ENCODE results near the gene EXOC3L4. TPM values are rescaled to one million over a fixed set of nuclear protein-coding genes. Genes with fewer than 3 reads are reported as not detected.

Gene EXOC3L4
- total and polyA plus RNA-seq, 2 of the 8 experiments (the other 6 are each of a cell fraction or from before 2014, with no cell fraction given), result 0.45 to 0.57 TPM

DNA sequence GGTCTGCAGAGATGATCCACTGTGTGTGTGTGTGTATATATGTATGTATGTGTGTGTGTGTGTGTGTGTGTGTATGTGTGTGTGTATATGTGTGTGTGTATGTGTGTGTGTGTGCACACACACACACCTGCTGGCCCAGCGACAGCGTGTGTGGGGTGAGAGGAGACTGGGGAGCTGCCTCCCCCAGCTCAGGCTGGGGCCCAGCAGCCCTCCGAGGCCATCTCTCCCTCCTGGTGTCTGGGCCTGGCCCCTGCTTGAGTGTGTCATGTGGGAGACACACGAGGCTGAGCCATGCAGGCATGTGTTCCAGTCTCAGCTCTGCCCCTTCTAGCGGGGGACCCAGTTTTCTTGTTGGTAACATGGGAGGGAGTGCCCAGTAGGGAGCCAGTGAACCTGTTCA lies 18.8 kb downstream of the EXOC3L4 start:
- no peaks in the 10 kb centered on the region for H3K79me2 ChIP-seq (ENCODE audit: control insufficient read depth in 1 of 2, insufficient read depth in 2 of 2, low read length in 2 of 2)
- no peaks in the 10 kb centered on the region for H3K9me3 ChIP-seq (ENCODE audit: insufficient read depth in 2 of 2, low read depth in 1 of 2, low read length in 1 of 2)
- peak overlapping the region; percentile 20 for H4K91ac ChIP-seq (replicated peaks; ENCODE audit: insufficient read length, low read length)
- no peak overlapping the region for H2BK120ac ChIP-seq (replicated peaks; ENCODE audit: low read depth, low read length)
- no peaks in the 10 kb centered on the region for H4K20me1 ChIP-seq (replicated peaks in 1 of 2; ENCODE audit: control insufficient read depth in 1 of 2, insufficient read depth in 2 of 2, low read length in 2 of 2)
- peaks cover 0 to 4% (median 0%) of the 10 kb centered on the region in 4 experiments; a peak in 3 of 7 replicates for H3K27me3 ChIP-seq (replicated peaks in 1 of 4; ENCODE audit: control insufficient read depth in 3 of 4, extremely low read depth in 1 of 4, insufficient read depth in 3 of 4, low read length in 3 of 4)
- peaks cover 12 to 39% (median 30%) of the 10 kb centered on the region in 4 experiments for H3K4me1 ChIP-seq (replicated peaks in 1 of 4; ENCODE audit: control insufficient read depth in 3 of 4, insufficient read depth in 4 of 4, low read length in 3 of 4)
- H3K14ac ChIP-seq (ENCODE audit: insufficient read length), result no peak overlapping the region
- H3K27ac ChIP-seq (ENCODE audit: low read depth, low read length), result no peak overlapping the region
- no peak overlapping the region for H2AFZ ChIP-seq (ENCODE audit: low read length)
- TF ChIP-seq SP2 (IDR thresholded peaks at IDR 0.05; ENCODE audit: low read length) (no peak), POLR2AphosphoS5 (IDR thresholded peaks at IDR 0.05; ENCODE audit: low read depth, low read length) (no peak)
- DNase-seq (ENCODE audit: low read depth in 1 of 2, low spot score in 2 of 2) (no peak), FAIRE-seq (no peak)
- peak overlapping the region; percentile 16; the same call in 1 of the 2 replicates for H2BK15ac ChIP-seq (ENCODE audit: low read length)
- no peak overlapping the region for H4K5ac ChIP-seq (ENCODE audit: insufficient read length, low read depth, low read length)
- H2BK20ac ChIP-seq (ENCODE audit: low read length), result 0 out of 2 replicates have a peak overlapping the region, but pooled peaks have one; percentile 48
- H3K4me3 ChIP-seq (ENCODE audit: extremely low read depth in 1 of 4, insufficient read depth in 2 of 4, low read depth in 3 of 4, low read length in 4 of 4), result no peak overlapping the region
- H3K9ac ChIP-seq (replicated peaks in 1 of 4; ENCODE audit: extremely low read depth in 1 of 4, low read depth in 3 of 4, low read length in 3 of 4), result no peak overlapping the region
- no peaks in the 10 kb centered on the region; the same call in 1 of the 2 replicates for H3K23me2 ChIP-seq (ENCODE audit: low read depth, low read length)
- WGBS, 2 experiments (ENCODE audit: extremely low coverage in 1 of 2, insufficient coverage in 1 of 2, insufficient read length in 1 of 2, insufficient replicate concordance in 2 of 2, low coverage in 1 of 2, low lambda C conversion rate in 2 of 2, missing lambda C conversion rate in 1 of 2), result 90% methylated on average over 5 of the region's 5 CpGs; no CpG with 5 or more reads in 1 of the 2 experiments
- H3K36me3 ChIP-seq (ENCODE audit: control insufficient read depth in 2 of 4, insufficient read depth in 4 of 4, low read length in 3 of 4), result no peaks in the 10 kb centered on the region
- no peak overlapping the region for H3K4me2 ChIP-seq (ENCODE audit: insufficient read depth in 1 of 2, low read depth in 2 of 2, low read length in 2 of 2)
- no peak overlapping the region for H2AK5ac ChIP-seq (ENCODE audit: low read depth, low read length)
- 0 out of 2 replicates have a peak overlapping the region, but pooled peaks have one; percentile 78 for H2BK5ac ChIP-seq (ENCODE audit: low read depth, low read length)
- H3K56ac ChIP-seq (replicated peaks; ENCODE audit: insufficient read length, low read depth, low read length), result no peak overlapping the region
- H3K4ac ChIP-seq (replicated peaks; ENCODE audit: insufficient read length, low read depth, low read length), result no peak overlapping the region
- peak overlapping the region; percentile 84; the same call in 1 of the 2 replicates for H2BK12ac ChIP-seq (ENCODE audit: low read depth, low read length)
- no peaks in the 10 kb centered on the region for H3K79me1 ChIP-seq (ENCODE audit: low read depth, low read length)
- 0 out of 2 replicates have a peak overlapping the region, but pooled peaks have one; percentile 74 for H4K8ac ChIP-seq (ENCODE audit: extremely low read depth, insufficient read depth, low read length)
- no peak overlapping the region for H3K18ac ChIP-seq (ENCODE audit: extremely low read depth, low read length)
- POLR2A ChIA-PET (ENCODE audit: partially characterized antibody), result interaction anchor here (0.9 kb wide), 2 partner anchors 8 to 11 kb away, joined by 3 read pairs; no protein-coding TSS in a partner anchor
- no peak overlapping the region for H3K23ac ChIP-seq (ENCODE audit: insufficient read length)
- CTCF ChIA-PET (ENCODE audit: partially characterized antibody), result interaction anchor here (0.6 kb wide), 1 partner anchor 37 kb away, joined by 5 read pairs; no protein-coding TSS in a partner anchor

All from H1 (cell line).